Tongue (tissue), 2 donors: ENCODE data around the gene HELLS. TPM values are rescaled to one million over a fixed set of nuclear protein-coding genes. Genes with fewer than 3 reads are reported as not detected.
"Not testable (repeated sequence)": the region's sequence is repeated elsewhere in the genome, so short reads cannot be mapped to it uniquely, and the experiment has no call there.

Experiments used
- DNase-seq: peaks from one replicate; pipeline ENCODE4 v3.0.0-alpha.2; 2015
- total RNA-seq: library from RNA; depleted of rRNA; stranded (reverse); fragments of >200 nt; gene quantifications from one replicate; pipeline ENCODE4 v1.2.3, GENCODE V29; 2014

Gene HELLS
- total RNA-seq = 39.9 TPM

- peak; percentile 95 for DNase-seq
Observed at GRCh38 chr10:94545391-94546048, at the start of gene HELLS. HELLS (plus strand) TSS chr10:94545788; CDS start chr10:94545922, 134 bp downstream.

- DNase-seq = no peak
Observed at GRCh38 chr10:94496010-94496409, 49.6 kb upstream of the HELLS start.

GRCh38 chr10:94496646-94497045, 48.9 kb upstream of the HELLS start:
- no peak for DNase-seq

GRCh38 chr10:94500063-94500462, 45.5 kb upstream of the HELLS start:
- no peak for DNase-seq

- DNase-seq = no peak
Observed at GRCh38 chr10:94521276-94522250, 24.0 kb upstream of the HELLS start.

- no peak for DNase-seq
Observed at GRCh38 chr10:94524146-94524545, 21.4 kb upstream of the HELLS start.

- no peak for DNase-seq
Observed at GRCh38 chr10:94524711-94525110, 20.9 kb upstream of the HELLS start.

GRCh38 chr10:94531550-94531949, 14.0 kb upstream of the HELLS start:
- DNase-seq = not testable (repeated sequence)

GRCh38 chr10:94533027-94533426, 12.6 kb upstream of the HELLS start:
- no peak for DNase-seq

- not testable (repeated sequence) for DNase-seq
Observed at GRCh38 chr10:94542282-94542681, 3.3 kb upstream of the HELLS start.

- peak; percentile 1 for DNase-seq
Observed at GRCh38 chr10:94546049-94546900, 687 bp downstream of the HELLS start.

GRCh38 chr10:94546901-94547185, 1.3 kb downstream of the HELLS start:
- DNase-seq = peak; percentile 21

- DNase-seq = no peak
Observed at GRCh38 chr10:94549221-94549620, 3.6 kb downstream of the HELLS start.

GRCh38 chr10:94567714-94568307, 22.2 kb downstream of the HELLS start:
- not testable (repeated sequence) for DNase-seq

GRCh38 chr10:94571081-94571480, 25.5 kb downstream of the HELLS start:
- DNase-seq = no peak

GRCh38 chr10:94571528-94571927, 25.9 kb downstream of the HELLS start:
- DNase-seq = no peak

- no peak for DNase-seq
Observed at GRCh38 chr10:94578790-94579189, 33.2 kb downstream of the HELLS start.

GRCh38 chr10:94583124-94583523, 37.5 kb downstream of the HELLS start:
- no peak for DNase-seq

- DNase-seq = no peak
Observed at GRCh38 chr10:94591461-94592205, 46.0 kb downstream of the HELLS start.

- no peak for DNase-seq
Observed at GRCh38 chr10:94602729-94603515, 57.3 kb downstream of the HELLS start.

GRCh38 chr10:94607111-94607510, 61.5 kb downstream of the HELLS start:
- DNase-seq = no peak
